H9 (cell line): Measurements from ENCODE around the gene TNIP3. TPM values are rescaled to one million over a fixed set of nuclear protein-coding genes. Genes with fewer than 3 reads are reported as not detected.

Source experiments
- DNase-seq: peaks from one replicate; pipeline ENCODE4 v3.0.0-alpha.2; 2017
- H2AFZ ChIP-seq: one replicate; pipeline ENCODE4 v1.6.1; 2013; ENCODE audit warnings: mild to moderate bottlenecking, low read length, control low read depth, moderate library complexity
- H2AK5ac ChIP-seq: 2 replicates; pipeline ENCODE4 v1.6.1; 2013; ENCODE audit warnings: low read length, control low read depth, mixed read lengths; ENCODE audit not compliant: insufficient read length
- H2BK120ac ChIP-seq: one replicate; pipeline ENCODE4 v1.6.1; 2013; ENCODE audit warnings: low read depth, mild to moderate bottlenecking, low read length, control low read depth, inconsistent platforms; ENCODE audit not compliant: poor library complexity, severe bottlenecking
- H2BK12ac ChIP-seq: 2 replicates; pipeline ENCODE4 v1.6.1; 2013; ENCODE audit warnings: low read length, control low read depth, mixed read lengths, low read depth; ENCODE audit not compliant: insufficient read length
- H2BK15ac ChIP-seq: 2 replicates; pipeline ENCODE4 v1.6.1; 2013; ENCODE audit warnings: low read depth, low read length, control low read depth
- H2BK20ac ChIP-seq: one replicate; pipeline ENCODE4 v1.6.1; 2013; ENCODE audit warnings: low read depth, mild to moderate bottlenecking, low read length, control low read depth, inconsistent platforms; ENCODE audit not compliant: poor library complexity, severe bottlenecking
- H2BK5ac ChIP-seq: 2 replicates; pipeline ENCODE4 v1.6.1; 2013; ENCODE audit warnings: low read length, control low read depth, mixed read lengths; ENCODE audit not compliant: insufficient read length
- H3K14ac ChIP-seq: 2 replicates; pipeline ENCODE4 v1.6.1; 2013; ENCODE audit warnings: low read length, control low read depth; ENCODE audit not compliant: insufficient read depth
- H3K18ac ChIP-seq: 2 replicates; pipeline ENCODE4 v1.6.1; 2013; ENCODE audit warnings: low read depth, mild to moderate bottlenecking, mixed read lengths, low read length, control low read depth; ENCODE audit not compliant: insufficient read length
- H3K23ac ChIP-seq: 2 replicates; pipeline ENCODE4 v1.6.1; 2013; ENCODE audit warnings: low read length, control low read depth, mixed read lengths, low read depth; ENCODE audit not compliant: insufficient read length
- H3K23me2 ChIP-seq: 2 replicates; pipeline ENCODE4 v1.6.1; 2013; ENCODE audit warnings: low read depth, mild to moderate bottlenecking, mixed read lengths, low read length, control low read depth; ENCODE audit not compliant: insufficient read length, poor library complexity, severe bottlenecking
- H3K27ac ChIP-seq: 2 replicates; pipeline ENCODE4 v1.5.1; 2013; ENCODE audit warnings: low read length, control low read depth, mixed read lengths, low read depth; ENCODE audit not compliant: insufficient read length
- H3K27me3 ChIP-seq: 2 replicates; pipeline ENCODE4 v1.6.1; 2013; ENCODE audit warnings: low read length, control low read depth, inconsistent platforms; ENCODE audit not compliant: insufficient read depth
- H3K4ac ChIP-seq: 2 replicates; pipeline ENCODE4 v1.6.1; 2013; ENCODE audit warnings: low read depth, mild to moderate bottlenecking, control low read depth, inconsistent platforms, low read length, moderate library complexity
- H3K4me1 ChIP-seq: 2 replicates; pipeline ENCODE4 v1.6.1; 2013; ENCODE audit warnings: low read length, control low read depth, inconsistent platforms; ENCODE audit not compliant: insufficient read depth
- H3K4me2 ChIP-seq: 2 replicates; pipeline ENCODE4 v1.6.1; 2013; ENCODE audit warnings: low read length, control low read depth, mixed read lengths; ENCODE audit not compliant: insufficient read length, insufficient read depth
- H3K56ac ChIP-seq: 2 replicates; pipeline ENCODE4 v1.6.1; 2013; ENCODE audit warnings: low read depth, mild to moderate bottlenecking, mixed read lengths, low read length, control low read depth; ENCODE audit not compliant: insufficient read length
- H3K79me1 ChIP-seq: 2 replicates; pipeline ENCODE4 v1.6.1; 2013; ENCODE audit warnings: low read depth, mild to moderate bottlenecking, moderate library complexity, low read length, control low read depth, inconsistent platforms; ENCODE audit not compliant: insufficient read depth, poor library complexity, severe bottlenecking
- H3K79me2 ChIP-seq: 2 replicates; pipeline ENCODE4 v1.6.1; 2013; ENCODE audit warnings: low read length, control low read depth, inconsistent platforms; ENCODE audit not compliant: insufficient read depth
- H3K9ac ChIP-seq: 2 replicates; pipeline ENCODE4 v1.6.1; 2013; ENCODE audit warnings: low read length, control low read depth, mixed read lengths; ENCODE audit not compliant: insufficient read length; ENCODE audit errors: extremely low read depth
- H3K9me3 ChIP-seq: one replicate; pipeline ENCODE4 v1.6.1; 2013; ENCODE audit warnings: low read depth, low read length, inconsistent platforms; ENCODE audit not compliant: control insufficient read depth
- H3T11ph ChIP-seq: one replicate; pipeline ENCODE4 v1.6.1; 2013; ENCODE audit warnings: mild to moderate bottlenecking, low read length, control low read depth, inconsistent platforms
- H4K20me1 ChIP-seq: one replicate; pipeline ENCODE4 v1.6.1; 2013; ENCODE audit not compliant: control insufficient read depth, insufficient read length, insufficient read depth
- H4K5ac ChIP-seq: 2 replicates; pipeline ENCODE4 v1.6.1; 2013; ENCODE audit warnings: low read depth, mild to moderate bottlenecking, mixed read lengths, low read length, control low read depth; ENCODE audit not compliant: insufficient read length
- H4K8ac ChIP-seq: replicated peaks from 2 replicates; pipeline ENCODE4 v1.6.1; 2013; ENCODE audit warnings: low read length, control low read depth, mixed read lengths, low read depth; ENCODE audit not compliant: insufficient read length
- H4K91ac ChIP-seq: 2 replicates; pipeline ENCODE4 v1.6.1; 2013; ENCODE audit warnings: low read depth, mild to moderate bottlenecking, moderate library complexity, mixed read lengths, low read length, control low read depth; ENCODE audit not compliant: insufficient read length
- H3K27ac Mint-ChIP-seq, 3 experiments: 2 replicates in 2 of 3; 3 replicates in 1 of 3; pipeline ENCODE4 v1.8.0; 2020 to 2021; ENCODE audit warnings: mixed read lengths in 3 of 3, mild to moderate bottlenecking in 1 of 3, moderate library complexity in 1 of 3
- H3K27me3 Mint-ChIP-seq: 2 replicates; pipeline ENCODE4 v1.8.0; 2021; ENCODE audit warnings: low read depth, mild to moderate bottlenecking, moderate library complexity, mixed read lengths
- H3K36me3 Mint-ChIP-seq, 3 experiments: 2 replicates in 2 of 3; 3 replicates in 1 of 3; pipeline ENCODE4 v1.8.0; 2020 to 2021; ENCODE audit warnings: low read depth in 3 of 3, mixed read lengths in 3 of 3; ENCODE audit not compliant: insufficient read depth in 1 of 3
- H3K4me1 Mint-ChIP-seq, 2 experiments: 2 replicates each; pipeline ENCODE4 v1.8.0; 2020; ENCODE audit warnings: mixed read lengths in 2 of 2
- H3K4me3 Mint-ChIP-seq, 2 experiments: 2 replicates in 1 of 2; 3 replicates in 1 of 2; pipeline ENCODE4 v1.8.0; 2020 to 2021; ENCODE audit warnings: mild to moderate bottlenecking in 2 of 2, mixed read lengths in 2 of 2, moderate library complexity in 1 of 2
- H3K9me3 Mint-ChIP-seq, 2 experiments: 2 replicates in 1 of 2; 3 replicates in 1 of 2; pipeline ENCODE4 v1.8.0; 2020; ENCODE audit warnings: mild to moderate bottlenecking in 2 of 2, mixed read lengths in 2 of 2, moderate library complexity in 1 of 2
- WGBS: extraction: QIAGEN DNeasy Blood & Tissue Kit; methylation state at CpG from one replicate; pipeline ENCODE4 v1.1.7; 2013; ENCODE audit warnings: missing lambda C conversion rate, low lambda C conversion rate, mixed read lengths; ENCODE audit not compliant: insufficient read length; ENCODE audit errors: extremely low coverage; 5-methylcytosine and 5-hydroxymethylcytosine counted together
- total RNA-seq: library from RNA; stranded (reverse); gene quantifications from 2 replicates; pipeline ENCODE4 v1.2.1, GENCODE V29; 2021
- TF ChIP-seq, protein P1 (sequence below): fragments of 200-600 bp; sonication (generic); conservative IDR thresholded peaks from 3 replicates; pipeline ENCODE4 v1.8.0; 2021; ENCODE audit warnings: antibody characterized with exemption, mild to moderate bottlenecking

Gene TNIP3
- total RNA-seq, 1 experiment from 2014 or later: not detected

DNA sequence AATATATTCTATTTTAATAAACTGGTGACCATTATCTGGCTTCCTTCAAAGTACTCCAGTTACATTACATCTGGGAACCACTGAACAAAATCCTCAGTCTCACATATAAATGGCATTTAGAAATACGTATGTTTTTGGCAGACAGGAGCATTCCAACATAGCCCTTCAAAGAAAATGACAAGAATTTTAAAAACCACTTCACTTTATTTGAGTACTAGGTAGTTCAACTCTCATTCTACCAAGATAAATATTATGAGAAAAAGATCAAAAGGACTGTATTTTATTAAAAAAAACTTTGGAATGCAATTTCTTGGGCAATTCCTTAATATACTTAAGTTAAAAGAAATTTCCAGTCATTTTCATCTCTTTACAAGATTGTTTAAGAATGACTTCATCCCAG, 17.6 kb downstream of the TNIP3 start:
- WGBS: no CpG with 5 or more reads among the region's 1 CpG
- H2BK5ac ChIP-seq: no peak overlapping the region
- no peaks in the 10 kb centered on the region for H3K23me2 ChIP-seq
- no peak overlapping the region for H4K8ac ChIP-seq
- H3K79me2 ChIP-seq: no peaks in the 10 kb centered on the region
- H3K23ac ChIP-seq: no peak overlapping the region
- H3K56ac ChIP-seq: no peak overlapping the region
- H4K91ac ChIP-seq: no peak overlapping the region
- no peaks in the 10 kb centered on the region for H3K79me1 ChIP-seq
- H2BK12ac ChIP-seq: no peak overlapping the region
- no peak overlapping the region for H3K9ac ChIP-seq
- H2BK120ac ChIP-seq: no peak overlapping the region
- H3K27me3 ChIP-seq: no peaks in the 10 kb centered on the region
- no peak overlapping the region for H3K18ac ChIP-seq
- no peak overlapping the region for H2BK20ac ChIP-seq
- no peak overlapping the region for H3T11ph ChIP-seq
- Mint-ChIP-seq H3K27ac (no peak overlapping the region), H3K36me3 (no peaks in the 10 kb centered on the region), H3K4me3 (no peak overlapping the region), H3K27me3 (no peaks in the 10 kb centered on the region), H3K4me1 (no peaks in the 10 kb centered on the region), H3K9me3 (no peaks in the 10 kb centered on the region)
- no peak overlapping the region for H2BK15ac ChIP-seq
- H3K4me2 ChIP-seq: no peak overlapping the region
- no peaks in the 10 kb centered on the region for H3K9me3 ChIP-seq
- H3K4ac ChIP-seq: no peak overlapping the region
- TF ChIP-seq, protein P1, sequence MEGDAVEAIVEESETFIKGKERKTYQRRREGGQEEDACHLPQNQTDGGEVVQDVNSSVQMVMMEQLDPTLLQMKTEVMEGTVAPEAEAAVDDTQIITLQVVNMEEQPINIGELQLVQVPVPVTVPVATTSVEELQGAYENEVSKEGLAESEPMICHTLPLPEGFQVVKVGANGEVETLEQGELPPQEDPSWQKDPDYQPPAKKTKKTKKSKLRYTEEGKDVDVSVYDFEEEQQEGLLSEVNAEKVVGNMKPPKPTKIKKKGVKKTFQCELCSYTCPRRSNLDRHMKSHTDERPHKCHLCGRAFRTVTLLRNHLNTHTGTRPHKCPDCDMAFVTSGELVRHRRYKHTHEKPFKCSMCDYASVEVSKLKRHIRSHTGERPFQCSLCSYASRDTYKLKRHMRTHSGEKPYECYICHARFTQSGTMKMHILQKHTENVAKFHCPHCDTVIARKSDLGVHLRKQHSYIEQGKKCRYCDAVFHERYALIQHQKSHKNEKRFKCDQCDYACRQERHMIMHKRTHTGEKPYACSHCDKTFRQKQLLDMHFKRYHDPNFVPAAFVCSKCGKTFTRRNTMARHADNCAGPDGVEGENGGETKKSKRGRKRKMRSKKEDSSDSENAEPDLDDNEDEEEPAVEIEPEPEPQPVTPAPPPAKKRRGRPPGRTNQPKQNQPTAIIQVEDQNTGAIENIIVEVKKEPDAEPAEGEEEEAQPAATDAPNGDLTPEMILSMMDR: no peak
- no peak for DNase-seq
- H2AK5ac ChIP-seq: no peak overlapping the region
- no peak overlapping the region for H3K14ac ChIP-seq
- H2AFZ ChIP-seq: no peak overlapping the region
- no peak overlapping the region for H4K5ac ChIP-seq
- no peak overlapping the region for H3K27ac ChIP-seq
- H3K4me1 ChIP-seq: no peaks in the 10 kb centered on the region
- no peaks in the 10 kb centered on the region for H4K20me1 ChIP-seq
